Measurements from ENCODE around the gene RADIL.
"Not testable (repeated sequence)": the region's sequence is repeated elsewhere in the genome, so short reads cannot be mapped to it uniquely, and the experiment has no call there.

Gene RADIL

GRCh38 chr7:4904346-4904745, 20.8 kb upstream of the RADIL start:
- H4K20me1 ChIP-seq (ENCODE audit: control insufficient read depth, insufficient read depth, low read depth, low read length): no peaks in the 10 kb centered on the region
- no peaks in the 10 kb centered on the region for H3K9me2 ChIP-seq (replicated peaks; ENCODE audit: control insufficient read depth, low read length)
- H3K4me3 ChIP-seq (ENCODE audit: low read length): no peak overlapping the region
- no peak overlapping the region for H3K27ac ChIP-seq (ENCODE audit: low read depth, low read length)
- no peaks in the 10 kb centered on the region for H3F3A ChIP-seq (ENCODE audit: control insufficient read depth, insufficient read depth)
- H3K27me3 ChIP-seq (ENCODE audit: control insufficient read depth, low read length): no peaks in the 10 kb centered on the region
- peaks cover 2% of the 10 kb centered on the region; the same call in 1 of the 2 replicates for H3K4me1 ChIP-seq (ENCODE audit: control insufficient read depth, low read length)
- TF ChIP-seq EZH2phosphoT487 (IDR thresholded peaks at IDR 0.05; ENCODE audit: borderline replicate concordance, low read length): no peak
- H3K9me3 ChIP-seq (ENCODE audit: control insufficient read depth, insufficient read depth, low read length): no peaks in the 10 kb centered on the region
- H3K4me2 ChIP-seq (ENCODE audit: low read length): no peak overlapping the region
- H3K36me3 ChIP-seq (ENCODE audit: control insufficient read depth, low read length): no peaks in the 10 kb centered on the region
- H3K79me2 ChIP-seq (ENCODE audit: control insufficient read depth, low read length): no peaks in the 10 kb centered on the region

GRCh38 chr7:4895766-4896165, 12.2 kb upstream of the RADIL start:
- Histone ChIP-seq H3K27ac (ENCODE audit: low read depth, low read length) (no peak overlapping the region), H3K36me3 (ENCODE audit: control insufficient read depth, low read length) (no peaks in the 10 kb centered on the region)

GRCh38 chr7:4894482-4894881, 11.0 kb upstream of the RADIL start:
- H3K27ac ChIP-seq (ENCODE audit: low read depth, low read length): no peak overlapping the region
- no peaks in the 10 kb centered on the region for H3K4me1 ChIP-seq (ENCODE audit: control insufficient read depth, low read length)
- no peaks in the 10 kb centered on the region for H3F3A ChIP-seq (ENCODE audit: control insufficient read depth, insufficient read depth)
- H3K9me2 ChIP-seq (replicated peaks; ENCODE audit: control insufficient read depth, low read length): no peaks in the 10 kb centered on the region
- H4K20me1 ChIP-seq (ENCODE audit: control insufficient read depth, insufficient read depth, low read depth, low read length): no peaks in the 10 kb centered on the region
- H3K79me2 ChIP-seq (ENCODE audit: control insufficient read depth, low read length): no peaks in the 10 kb centered on the region
- no peak for TF ChIP-seq CTCF (IDR thresholded peaks at IDR 0.05; ENCODE audit: low read depth, low read length, poor library complexity, severe bottlenecking)
- no peak for TF ChIP-seq EZH2phosphoT487 (IDR thresholded peaks at IDR 0.05; ENCODE audit: borderline replicate concordance, low read length)
- H3K27me3 ChIP-seq (ENCODE audit: control insufficient read depth, low read length): no peaks in the 10 kb centered on the region
- no peaks in the 10 kb centered on the region for H3K36me3 ChIP-seq (ENCODE audit: control insufficient read depth, low read length)
- no peaks in the 10 kb centered on the region for H3K9me3 ChIP-seq (ENCODE audit: control insufficient read depth, insufficient read depth, low read length)
- no peak overlapping the region for H3K4me3 ChIP-seq (ENCODE audit: low read length)
- no peak overlapping the region for H3K4me2 ChIP-seq (ENCODE audit: low read length)

More at GRCh38 chr7:4895766-4896165, 12.2 kb upstream of the RADIL start:
- TF ChIP-seq EZH2phosphoT487 (IDR thresholded peaks at IDR 0.05; ENCODE audit: borderline replicate concordance, low read length) (no peak), CTCF (IDR thresholded peaks at IDR 0.05; ENCODE audit: low read depth, low read length, poor library complexity, severe bottlenecking) (no peak)
- Histone ChIP-seq H3K27me3 (ENCODE audit: control insufficient read depth, low read length) (no peaks in the 10 kb centered on the region), H3F3A (ENCODE audit: control insufficient read depth, insufficient read depth) (no peaks in the 10 kb centered on the region), H3K4me2 (ENCODE audit: low read length) (no peak overlapping the region), H3K4me3 (ENCODE audit: low read length) (no peak overlapping the region), H4K20me1 (ENCODE audit: control insufficient read depth, insufficient read depth, low read depth, low read length) (no peaks in the 10 kb centered on the region), H3K9me2 (replicated peaks; ENCODE audit: control insufficient read depth, low read length) (no peaks in the 10 kb centered on the region), H3K79me2 (ENCODE audit: control insufficient read depth, low read length) (no peaks in the 10 kb centered on the region), H3K4me1 (ENCODE audit: control insufficient read depth, low read length) (no peaks in the 10 kb centered on the region), H3K9me3 (ENCODE audit: control insufficient read depth, insufficient read depth, low read length) (no peaks in the 10 kb centered on the region)

- H3F3A ChIP-seq (ENCODE audit: control insufficient read depth, insufficient read depth): no peaks in the 10 kb centered on the region
- H3K27ac ChIP-seq (ENCODE audit: low read depth, low read length): no peak overlapping the region
- TF ChIP-seq CTCF (IDR thresholded peaks at IDR 0.05; ENCODE audit: low read depth, low read length, poor library complexity, severe bottlenecking) (no peak), EZH2phosphoT487 (IDR thresholded peaks at IDR 0.05; ENCODE audit: borderline replicate concordance, low read length) (no peak)
These were observed 10.5 kb upstream of the RADIL start for GRCh38 chr7:4893929-4894475.

GRCh38 chr7:4893188-4893587, 9.7 kb upstream of the RADIL start:
- H3K36me3 ChIP-seq (ENCODE audit: control insufficient read depth, low read length); H3K9me2 ChIP-seq (replicated peaks; ENCODE audit: control insufficient read depth, low read length); H3K27ac ChIP-seq (ENCODE audit: low read depth, low read length); H4K20me1 ChIP-seq (ENCODE audit: control insufficient read depth, insufficient read depth, low read depth, low read length); H3K4me3 ChIP-seq (ENCODE audit: low read length); H3F3A ChIP-seq (ENCODE audit: control insufficient read depth, insufficient read depth); H3K9me3 ChIP-seq (ENCODE audit: control insufficient read depth, insufficient read depth, low read length); H3K27me3 ChIP-seq (ENCODE audit: control insufficient read depth, low read length); H3K4me1 ChIP-seq (ENCODE audit: control insufficient read depth, low read length); H3K79me2 ChIP-seq (ENCODE audit: control insufficient read depth, low read length); H3K4me2 ChIP-seq (ENCODE audit: low read length): not testable (repeated sequence)

More at GRCh38 chr7:4893929-4894475, 10.5 kb upstream of the RADIL start:
- Histone ChIP-seq H3K27me3 (ENCODE audit: control insufficient read depth, low read length) (no peaks in the 10 kb centered on the region), H3K79me2 (ENCODE audit: control insufficient read depth, low read length) (no peaks in the 10 kb centered on the region), H3K4me2 (ENCODE audit: low read length) (no peak overlapping the region), H3K4me3 (ENCODE audit: low read length) (no peak overlapping the region), H3K9me3 (ENCODE audit: control insufficient read depth, insufficient read depth, low read length) (no peaks in the 10 kb centered on the region), H3K4me1 (ENCODE audit: control insufficient read depth, low read length) (no peaks in the 10 kb centered on the region), H4K20me1 (ENCODE audit: control insufficient read depth, insufficient read depth, low read depth, low read length) (no peaks in the 10 kb centered on the region), H3K36me3 (ENCODE audit: control insufficient read depth, low read length) (no peaks in the 10 kb centered on the region), H3K9me2 (replicated peaks; ENCODE audit: control insufficient read depth, low read length) (no peaks in the 10 kb centered on the region)

GRCh38 chr7:4891522-4891921, 8.0 kb upstream of the RADIL start:
- not testable (repeated sequence) for H3K9me2 ChIP-seq (replicated peaks; ENCODE audit: control insufficient read depth, low read length); H3K36me3 ChIP-seq (ENCODE audit: control insufficient read depth, low read length); H3K27me3 ChIP-seq (ENCODE audit: control insufficient read depth, low read length); H3F3A ChIP-seq (ENCODE audit: control insufficient read depth, insufficient read depth); H3K4me3 ChIP-seq (ENCODE audit: low read length); H3K27ac ChIP-seq (ENCODE audit: low read depth, low read length); H4K20me1 ChIP-seq (ENCODE audit: control insufficient read depth, insufficient read depth, low read depth, low read length); H3K79me2 ChIP-seq (ENCODE audit: control insufficient read depth, low read length); H3K9me3 ChIP-seq (ENCODE audit: control insufficient read depth, insufficient read depth, low read length); H3K4me2 ChIP-seq (ENCODE audit: low read length); H3K4me1 ChIP-seq (ENCODE audit: control insufficient read depth, low read length)
